ENCODE results near the gene SENP1.
"Not testable (repeated sequence)": the region's sequence is repeated elsewhere in the genome, so short reads cannot be mapped to it uniquely, and the experiment has no call there.

Gene SENP1

DNA sequence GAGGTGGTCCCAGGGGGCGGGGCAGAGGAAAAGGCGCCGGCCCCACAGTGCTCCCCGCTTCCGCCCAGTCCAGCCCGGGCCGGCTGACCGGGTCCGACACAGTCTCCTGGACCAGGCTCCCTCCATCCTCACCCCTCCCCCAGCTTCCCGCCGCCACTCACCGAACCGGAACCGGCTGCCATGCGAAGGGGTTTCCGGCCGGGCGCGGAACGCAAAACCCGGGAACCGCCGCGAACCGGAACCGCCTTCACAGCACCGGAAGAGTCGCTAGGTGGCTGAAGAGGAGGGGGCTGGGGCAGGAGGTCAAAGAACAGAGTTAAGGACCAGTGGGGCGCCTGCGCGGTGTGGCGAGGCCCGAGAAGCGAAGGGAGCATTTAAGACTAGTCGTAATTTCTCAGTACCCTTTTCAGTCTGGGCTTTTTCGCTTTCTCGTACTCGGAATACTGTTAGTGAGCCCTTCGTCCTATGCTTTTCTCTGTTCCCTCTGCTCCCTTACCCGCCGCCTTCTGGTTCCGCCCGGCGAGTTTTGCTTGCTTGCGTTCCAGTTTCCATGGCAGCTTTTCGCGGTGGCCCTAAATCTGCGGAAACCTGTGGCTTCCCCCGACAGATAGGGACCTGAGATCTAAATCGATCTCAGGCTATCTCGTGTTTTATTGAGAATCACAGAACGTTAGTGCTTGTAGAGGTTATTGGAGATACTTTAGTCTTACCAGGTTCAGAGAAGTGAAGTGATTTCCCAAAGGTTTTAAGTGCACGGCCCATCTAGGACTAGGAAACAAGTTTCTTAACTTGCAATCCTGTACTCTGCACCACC is at the start of gene SENP1:
SENP1 (minus strand) TSS at position 213 of the 814 bp plus-strand sequence. CDS start 4,607 bp downstream, outside the sequence.
- peak; percentile 93 for DNase-seq

DNA sequence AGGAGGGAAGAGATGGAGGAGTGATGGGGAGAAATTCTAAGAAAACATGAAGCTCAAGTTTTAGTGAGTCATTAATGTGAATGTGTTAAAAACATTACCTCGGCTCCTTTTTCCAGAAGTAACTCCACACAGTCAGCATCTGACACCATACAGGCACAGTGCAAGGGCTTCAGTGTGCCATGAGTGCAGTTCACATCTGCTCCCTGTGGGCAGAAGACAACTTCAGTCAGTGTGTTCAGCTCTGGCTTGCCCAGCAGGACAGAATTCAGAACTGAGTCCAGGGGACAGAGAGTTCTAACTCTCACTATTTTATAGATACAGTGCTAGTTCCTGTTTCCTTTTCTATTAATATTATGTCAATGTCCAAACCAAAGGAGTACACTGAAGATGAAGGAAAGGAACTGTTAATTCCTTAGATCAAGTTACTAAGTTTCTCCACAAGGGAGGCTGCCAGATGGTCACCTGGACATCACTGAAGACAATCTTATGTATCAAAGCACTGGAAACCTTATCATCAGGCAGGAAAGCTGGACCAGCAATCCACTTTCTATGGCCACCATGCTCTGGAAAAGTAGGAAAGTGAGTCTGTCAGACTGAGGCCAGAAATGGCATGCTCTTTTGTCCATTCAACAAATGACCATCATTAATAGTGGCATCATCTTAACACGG is 45.4 kb upstream of the SENP1 start:
- DNase-seq = no peak

DNA sequence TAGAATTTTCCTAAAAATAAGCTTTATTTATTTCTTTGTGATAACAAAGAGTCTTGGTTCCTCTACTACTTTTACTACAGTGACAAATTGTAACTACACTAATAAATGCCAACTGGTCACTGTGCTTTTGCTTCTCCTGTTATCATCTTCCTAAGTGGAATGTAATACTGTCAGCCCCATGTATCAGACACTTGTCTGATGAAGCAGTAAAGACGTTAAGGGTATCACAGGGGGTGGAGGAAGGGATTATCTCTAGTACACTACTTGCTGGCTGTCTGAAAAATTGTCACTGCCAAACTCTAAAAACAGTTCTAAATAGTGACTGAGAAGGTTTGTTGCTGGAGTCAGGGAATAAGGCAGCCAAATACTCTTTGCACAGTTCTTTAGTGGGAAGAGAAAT is 40.1 kb upstream of the SENP1 start:
- DNase-seq = no peak

DNA sequence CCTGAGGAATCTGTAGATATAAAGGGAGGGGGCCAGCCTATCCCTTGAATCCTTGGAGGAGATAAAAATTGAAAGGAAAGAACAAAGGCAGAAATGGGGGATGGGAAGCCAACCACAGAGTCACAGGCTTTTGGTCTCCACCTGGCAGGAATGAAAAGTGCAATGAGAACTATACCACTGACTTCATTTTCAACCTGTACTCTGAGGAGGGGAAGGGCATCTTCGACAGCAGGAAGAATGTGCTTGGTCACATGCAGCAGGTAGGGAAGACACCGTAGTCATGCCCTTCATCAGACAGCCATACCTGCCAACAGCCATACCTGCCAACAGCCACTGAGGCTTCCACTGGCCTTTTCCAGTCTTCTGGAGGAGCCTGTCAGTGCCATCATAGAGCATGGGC is 38.0 kb upstream of the SENP1 start:
- no peak for DNase-seq

DNA sequence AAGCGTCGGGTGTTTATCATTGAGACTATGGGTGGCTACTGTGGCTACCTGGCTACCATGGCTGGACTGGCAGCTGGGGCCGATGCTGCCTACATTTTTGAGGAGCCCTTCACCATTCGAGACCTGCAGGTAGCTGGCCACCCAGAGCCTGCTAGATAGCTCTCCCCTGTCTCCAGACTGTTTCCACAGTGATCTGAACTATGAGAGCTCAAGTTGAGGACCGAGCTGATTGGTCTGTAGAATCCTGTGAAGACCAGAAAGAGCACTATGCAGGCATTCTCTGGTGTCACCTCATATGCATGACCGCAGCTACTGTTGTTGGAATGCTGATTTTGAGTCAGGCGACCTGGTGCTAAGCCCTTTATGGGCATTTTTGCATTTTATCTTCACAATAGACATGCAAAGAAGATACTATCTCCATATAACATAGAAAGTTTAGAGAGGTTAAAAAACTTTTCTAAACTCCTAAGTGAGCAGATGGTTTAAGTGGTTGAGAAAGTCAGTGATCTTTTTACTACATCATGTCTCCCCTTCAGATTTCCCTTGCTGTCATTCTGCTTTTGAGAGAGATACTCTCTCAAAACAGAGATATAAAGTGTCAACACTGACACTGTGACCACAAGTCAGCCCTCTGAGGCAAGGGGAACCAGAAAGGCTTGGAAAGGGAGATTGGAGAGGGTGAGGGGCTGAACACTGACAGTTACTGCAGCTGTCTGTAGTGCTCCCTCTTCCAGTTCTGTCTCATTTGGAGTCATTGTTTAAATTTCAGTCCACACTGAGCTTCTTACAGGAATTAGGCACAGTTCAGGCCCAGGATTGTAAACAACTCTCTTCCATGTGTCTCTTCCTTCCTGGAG is 37.2 kb upstream of the SENP1 start:
- DNase-seq = no peak

DNA sequence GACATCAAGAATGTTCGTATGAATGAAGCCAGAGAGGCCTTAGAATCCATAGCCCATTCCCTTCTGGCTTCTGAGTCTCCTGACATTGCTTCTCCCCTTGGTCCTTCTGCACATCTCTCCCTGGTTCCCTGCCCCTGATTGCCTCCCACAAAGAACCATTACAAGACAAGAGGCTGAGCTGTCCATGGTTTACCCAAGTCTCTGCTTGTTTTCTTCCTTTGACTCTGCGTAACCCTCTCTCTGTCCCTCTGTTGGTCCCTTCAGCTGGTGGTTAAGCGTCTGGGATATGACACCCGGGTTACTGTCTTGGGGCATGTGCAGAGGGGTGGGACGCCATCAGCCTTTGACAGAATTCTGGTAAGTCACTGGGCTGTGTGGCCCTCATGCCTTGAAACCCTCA is 29.1 kb upstream of the SENP1 start:
- no peak for DNase-seq

DNA sequence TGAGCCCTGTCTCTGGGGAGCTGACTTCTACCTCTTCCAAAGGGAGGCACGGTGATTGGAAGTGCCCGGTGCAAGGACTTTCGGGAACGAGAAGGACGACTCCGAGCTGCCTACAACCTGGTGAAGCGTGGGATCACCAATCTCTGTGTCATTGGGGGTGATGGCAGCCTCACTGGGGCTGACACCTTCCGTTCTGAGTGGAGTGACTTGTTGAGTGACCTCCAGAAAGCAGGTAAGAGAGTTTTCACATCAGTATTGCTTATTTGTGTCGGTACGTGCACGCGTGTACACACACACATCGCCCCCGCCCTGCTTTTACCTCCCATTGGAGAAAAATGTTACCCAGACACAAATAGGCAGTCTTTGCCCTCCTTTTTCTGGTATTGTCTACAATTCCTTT is 26.9 kb upstream of the SENP1 start:
- DNase-seq = no peak

DNA sequence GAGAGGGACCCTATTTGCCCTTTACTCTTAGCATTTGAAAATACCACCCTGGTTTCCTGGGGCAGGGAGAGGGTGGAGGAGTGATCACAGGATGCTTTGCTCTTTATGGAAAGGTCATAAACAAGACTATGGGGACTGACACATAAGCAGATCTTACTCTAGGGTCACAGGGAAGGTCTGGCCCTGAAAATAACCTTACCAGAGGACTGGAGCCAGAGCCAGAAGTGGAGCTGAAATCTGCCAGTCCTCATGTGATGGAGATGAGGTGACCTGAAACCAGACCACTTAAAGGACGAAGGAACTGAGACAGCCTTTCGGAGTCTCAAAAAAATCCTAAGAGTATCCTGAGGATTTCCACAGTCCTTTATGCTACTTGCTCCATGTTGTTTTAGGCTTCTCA is 25.6 kb upstream of the SENP1 start:
- no peak for DNase-seq

DNA sequence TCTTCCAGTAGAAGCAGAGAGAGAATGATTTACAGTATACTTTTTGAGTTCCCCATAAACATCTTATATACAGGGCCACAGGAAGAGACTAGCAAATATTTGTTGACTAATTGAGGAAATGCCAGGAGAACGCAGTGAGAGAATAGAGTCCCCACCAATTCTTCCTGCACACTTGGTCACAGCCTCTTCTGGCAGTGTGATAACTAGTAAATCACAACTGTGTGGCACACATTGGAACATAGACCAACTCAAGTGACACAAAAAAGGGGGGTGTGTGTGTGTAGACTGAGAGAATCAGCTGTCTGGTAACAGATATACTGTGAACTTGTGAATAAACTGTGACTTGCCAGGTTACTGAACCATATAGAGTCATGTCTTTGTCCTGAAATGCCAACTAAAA is 23.5 kb upstream of the SENP1 start:
- DNase-seq = no peak

DNA sequence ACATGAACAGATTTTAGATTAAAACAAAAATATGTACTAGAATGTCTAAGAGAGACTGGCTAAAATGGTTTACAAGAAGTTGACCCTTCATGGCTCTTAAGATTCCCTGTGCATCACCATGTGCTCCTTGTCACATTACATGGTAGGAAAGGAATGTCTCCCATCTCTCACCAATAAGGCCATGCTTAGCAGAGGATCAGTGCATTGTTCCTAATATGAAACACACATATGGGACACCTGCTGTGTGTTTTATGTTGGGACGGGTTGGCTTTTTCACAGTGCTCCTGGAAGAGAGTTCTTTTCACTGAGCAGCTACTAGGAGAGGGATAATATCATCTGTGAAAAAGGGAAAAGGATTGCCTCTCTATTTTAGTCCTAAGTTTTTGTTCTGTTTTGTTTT is 22.9 kb upstream of the SENP1 start:
- DNase-seq = no peak

DNA sequence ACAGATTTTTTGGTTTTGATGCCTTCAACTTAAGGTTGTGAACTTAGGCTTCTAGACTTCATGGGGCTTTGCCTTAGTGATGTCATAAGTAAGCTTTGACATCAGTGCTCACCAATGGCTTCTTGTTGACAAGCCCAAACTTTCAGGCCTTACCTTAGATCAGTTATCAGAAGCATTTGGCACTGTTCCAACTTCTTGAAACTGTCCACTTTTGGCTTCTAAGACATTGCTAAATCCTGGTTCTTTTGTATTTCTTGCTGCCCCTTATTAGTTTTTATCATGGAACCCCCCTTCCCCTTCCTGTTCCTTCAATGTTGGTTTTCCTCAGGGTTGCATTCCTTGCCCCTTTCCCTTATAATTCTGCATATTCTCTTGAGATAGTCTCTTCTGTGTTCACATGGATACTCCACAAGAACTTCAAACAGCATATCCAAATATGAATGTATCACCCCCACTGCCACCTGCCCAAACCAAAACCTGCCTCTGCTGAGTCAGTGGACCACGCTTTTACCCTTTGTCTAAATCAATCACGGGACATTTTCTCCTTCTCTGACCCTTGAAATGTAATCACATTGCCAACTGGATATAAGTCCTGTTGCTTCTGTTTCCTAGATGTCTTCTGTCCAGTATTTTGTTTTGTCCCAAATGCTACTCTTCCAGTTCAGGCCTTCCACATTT is 21.2 kb upstream of the SENP1 start:
- no peak for DNase-seq

DNA sequence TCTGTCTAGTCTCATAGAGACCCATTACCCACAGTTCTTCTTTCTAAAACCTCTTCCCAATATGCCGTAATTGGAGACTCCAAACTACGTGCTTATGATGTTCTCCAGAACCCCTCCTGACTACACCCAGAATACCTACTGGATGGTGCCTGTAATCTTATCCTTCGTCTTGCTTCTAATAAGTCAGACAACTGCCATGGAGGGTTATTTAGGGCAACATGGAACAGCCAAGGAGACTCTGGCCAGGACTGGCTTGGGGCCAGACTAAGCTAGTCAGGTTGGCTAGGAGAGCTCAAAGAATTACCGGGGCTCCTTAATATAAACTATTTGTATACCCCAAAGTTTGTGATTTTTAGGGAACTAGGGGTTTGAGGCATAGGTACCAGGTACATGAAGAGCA is 20.1 kb upstream of the SENP1 start:
- DNase-seq = no peak

DNA sequence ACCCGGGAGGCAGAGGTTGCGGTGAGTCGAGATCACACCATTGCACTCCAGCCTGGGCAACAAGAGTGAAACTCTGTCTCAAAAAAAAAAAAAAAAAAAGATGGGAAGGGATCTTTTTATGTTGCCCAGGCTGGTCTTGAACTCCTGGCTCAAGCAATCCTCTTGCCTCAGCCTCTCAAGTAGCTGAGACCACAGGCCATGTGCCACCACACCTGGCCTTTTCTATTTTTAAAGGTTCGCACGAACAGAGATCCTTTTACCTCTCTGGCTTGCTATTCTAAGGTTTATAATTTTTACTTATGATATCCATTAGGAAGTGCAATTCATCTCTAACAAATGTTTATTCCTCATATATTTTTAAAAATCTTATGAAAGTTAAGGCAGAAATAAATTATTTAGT is 19.7 kb upstream of the SENP1 start:
- not testable (repeated sequence) for DNase-seq

DNA sequence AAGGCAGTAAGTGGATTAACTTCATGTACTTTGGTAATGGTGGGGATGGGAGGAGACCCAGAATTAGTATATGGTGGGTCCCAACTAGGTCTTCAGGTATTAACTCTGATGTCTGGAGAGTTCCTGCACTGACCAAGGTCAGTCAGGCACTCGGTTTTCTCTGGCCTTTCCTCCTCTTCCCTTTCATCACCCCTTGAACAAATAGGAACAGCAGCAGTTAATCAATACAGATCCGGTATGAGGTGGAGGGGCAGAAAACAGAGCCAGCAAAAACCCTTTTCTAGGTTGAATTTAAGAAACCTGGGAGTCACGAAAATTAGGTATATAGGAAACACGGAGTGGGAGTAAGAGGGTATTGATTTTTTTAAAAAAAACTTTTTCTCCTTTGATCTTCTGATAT is 17.3 kb upstream of the SENP1 start:
- DNase-seq = no peak

DNA sequence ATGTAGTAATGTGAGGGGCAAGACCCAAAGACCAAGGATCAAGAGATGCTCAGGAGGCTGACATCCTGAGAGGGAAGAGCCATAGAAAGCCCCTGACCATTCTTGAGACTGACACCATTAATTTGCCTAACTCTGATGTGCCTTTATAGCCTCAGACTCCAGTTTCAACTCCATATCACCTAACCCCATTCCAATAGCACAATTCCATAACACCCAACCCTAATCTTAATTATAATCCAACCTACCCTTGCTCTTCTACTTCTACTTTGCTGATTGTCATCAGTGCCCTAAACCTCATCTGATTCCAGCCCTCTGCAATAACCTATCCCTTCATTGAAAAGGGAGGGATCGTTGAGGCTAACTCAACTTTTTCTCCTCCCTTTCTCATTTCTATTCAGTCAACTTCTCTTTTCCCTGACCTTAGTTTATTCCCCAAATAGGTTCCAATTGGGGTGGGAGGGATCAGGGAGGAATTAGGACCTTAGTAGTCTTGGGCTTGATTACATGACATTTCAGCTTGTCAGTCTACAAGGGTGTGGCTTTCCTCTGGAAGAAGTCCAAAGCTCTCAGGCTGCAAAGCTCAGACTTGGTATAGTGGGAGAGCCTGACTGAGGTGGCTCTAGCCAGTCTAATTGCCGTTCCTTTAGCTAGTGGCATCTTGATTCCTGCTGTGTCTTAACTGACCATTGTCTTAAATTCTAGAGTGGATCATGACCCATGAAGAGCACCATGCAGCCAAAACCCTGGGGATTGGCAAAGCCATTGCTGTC is 16.4 kb upstream of the SENP1 start:
- DNase-seq = no peak

DNA sequence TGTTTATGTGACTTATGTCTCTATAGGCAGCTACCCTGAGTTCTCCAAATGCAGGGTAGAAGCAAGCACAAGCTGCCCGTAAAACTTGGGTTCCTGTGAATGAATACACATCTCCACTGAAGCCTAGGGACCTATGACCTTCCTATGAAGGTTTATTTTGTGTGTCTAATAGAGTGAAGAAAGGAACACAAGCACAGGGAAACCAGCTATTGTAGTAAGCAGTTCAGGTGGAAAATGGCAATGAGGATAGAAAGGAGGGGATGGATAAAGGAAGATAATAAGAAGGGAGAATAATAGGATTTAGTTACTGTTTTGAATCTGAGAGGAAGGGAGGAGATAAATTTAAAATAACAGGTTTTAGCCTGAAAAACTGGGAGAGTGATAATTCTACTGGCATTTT is 15.6 kb upstream of the SENP1 start:
- DNase-seq = no peak

DNA sequence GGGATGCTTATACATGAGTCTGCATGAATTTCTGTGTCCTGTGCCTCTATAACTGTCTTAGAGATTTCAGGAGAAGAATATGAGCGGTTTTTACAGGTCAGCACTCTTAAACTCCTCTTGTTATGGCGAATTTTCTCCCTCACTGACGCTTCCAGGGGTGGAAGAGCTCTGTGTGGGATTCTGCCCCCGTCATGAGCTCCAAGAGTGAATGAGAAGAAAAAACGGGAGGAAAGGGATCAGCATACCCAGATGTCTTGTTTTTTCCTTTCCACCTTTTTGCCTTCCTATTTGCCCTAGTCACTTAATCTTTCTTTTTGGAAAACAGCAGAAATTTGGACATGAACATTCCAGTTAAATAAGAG is 13.9 kb upstream of the SENP1 start:
- no peak for DNase-seq

DNA sequence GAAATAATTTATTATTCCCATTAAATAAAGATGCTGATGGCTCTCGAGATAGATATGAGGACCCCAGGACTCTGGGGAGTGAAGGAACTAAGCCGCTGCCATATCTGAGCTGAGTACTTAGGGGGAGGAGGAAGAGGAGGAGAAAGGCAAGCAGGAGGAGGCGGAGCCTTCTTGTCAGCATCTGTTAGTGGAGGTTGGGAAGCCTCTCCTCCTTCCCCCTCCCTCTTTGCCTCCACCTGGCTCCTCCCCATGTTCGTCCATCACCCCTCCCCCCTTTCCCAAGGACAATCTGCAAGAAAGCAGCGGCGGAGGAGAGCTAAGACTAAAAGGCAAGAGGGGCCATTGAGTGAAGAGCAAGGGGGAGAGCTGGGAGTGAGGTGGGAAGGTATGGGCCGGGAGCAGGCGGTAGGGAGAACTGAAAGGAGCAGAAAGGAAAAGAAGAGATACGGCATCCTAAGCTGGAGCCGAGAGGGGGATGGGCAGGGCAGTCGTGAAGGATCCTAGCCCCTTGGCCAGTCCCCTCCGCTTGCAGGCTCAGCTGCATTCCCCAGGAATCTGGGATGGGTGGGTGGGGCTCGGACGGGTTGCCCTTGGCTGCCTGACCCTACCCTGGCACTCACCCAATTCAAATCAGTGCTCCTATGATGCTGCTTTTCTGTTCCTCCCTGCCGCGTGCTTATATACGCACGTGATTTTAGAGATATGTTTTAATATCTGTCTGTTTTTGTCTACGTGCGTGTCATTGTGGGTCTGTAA is 13.4 kb upstream of the SENP1 start, which contains the start of gene PFKM:
PFKM (plus strand) TSS at position 287 of the 756 bp plus-strand sequence. CDS start 3,411 bp downstream, outside the sequence.
- DNase-seq = peak; percentile 86

DNA sequence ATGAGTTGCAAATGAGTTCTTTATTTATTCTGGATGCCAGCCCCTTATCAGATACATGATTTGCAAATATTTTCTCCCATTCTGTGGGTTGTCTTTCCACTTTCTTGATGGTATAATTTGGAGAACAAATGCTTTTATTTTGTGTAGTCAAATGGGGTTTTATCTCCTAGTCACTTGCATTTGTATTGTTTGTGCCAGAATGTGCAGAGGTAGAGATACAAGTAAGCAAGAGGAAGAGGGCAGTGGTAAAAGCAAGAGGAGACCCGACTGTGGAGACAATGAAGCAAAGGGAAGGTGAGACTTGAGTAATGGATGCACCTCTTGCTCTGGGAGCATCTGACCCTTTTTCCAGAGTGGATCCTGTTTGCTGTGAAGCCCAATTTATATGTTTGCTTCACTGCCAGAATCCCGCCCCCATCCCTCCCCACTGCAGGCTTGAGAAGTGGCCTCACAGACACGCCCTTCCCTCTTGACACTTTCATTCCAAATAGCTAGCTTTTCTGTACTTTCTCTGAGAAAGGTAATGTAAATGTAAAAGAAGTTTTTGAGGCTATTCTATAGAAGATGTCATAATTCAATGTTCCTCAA is 12.5 kb upstream of the SENP1 start:
- no peak for DNase-seq

DNA sequence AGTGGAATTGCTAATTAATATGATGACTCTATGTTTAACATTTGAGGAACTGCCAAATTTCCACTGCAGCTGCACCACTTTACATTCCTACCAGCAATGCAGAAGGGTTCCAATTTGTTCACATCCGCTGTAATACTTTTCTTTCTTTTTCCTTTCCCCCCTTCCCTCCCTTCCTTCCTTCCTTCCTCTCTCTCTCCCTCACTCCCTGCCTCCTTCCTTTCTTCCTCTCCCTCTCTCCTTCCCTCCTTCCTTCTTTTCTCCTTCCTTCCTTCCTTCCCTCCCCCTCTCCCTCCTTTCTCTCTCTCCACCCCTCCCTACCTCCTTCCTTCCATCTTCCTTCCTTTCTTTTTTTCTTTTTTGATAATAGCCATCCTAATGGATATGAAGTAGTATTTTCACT is 10.1 kb upstream of the SENP1 start:
- DNase-seq = no peak

DNA sequence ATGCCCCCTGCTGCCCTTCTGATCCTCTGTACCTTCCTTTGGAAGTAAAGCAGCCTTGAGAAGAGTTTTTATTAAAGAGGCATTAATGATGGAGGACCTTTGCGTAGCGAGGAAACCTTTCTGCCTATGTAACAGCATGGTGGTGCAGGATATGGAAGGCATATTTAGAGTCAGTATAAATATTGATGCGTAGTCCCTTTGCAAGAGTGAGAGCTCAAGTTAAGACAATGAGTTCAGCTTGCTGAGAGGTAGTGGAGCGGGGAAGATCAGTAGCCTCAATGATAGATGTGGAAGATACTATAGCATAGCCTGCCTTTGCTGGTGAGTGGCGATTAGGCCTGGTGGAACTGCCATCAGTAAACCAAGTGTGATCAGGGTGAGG is 5.4 kb upstream of the SENP1 start:
- not testable (repeated sequence) for DNase-seq

All from activated CD4-positive, alpha-beta T cell treated with anti-CD3 and anti-CD28 coated beads for 48 hours (primary cell).